ENCODE results near the gene PLSCR4.
"Not testable (repeated sequence)": the region's sequence is repeated elsewhere in the genome, so short reads cannot be mapped to it uniquely, and the experiment has no call there.

PLSCR4 gene, protein sequence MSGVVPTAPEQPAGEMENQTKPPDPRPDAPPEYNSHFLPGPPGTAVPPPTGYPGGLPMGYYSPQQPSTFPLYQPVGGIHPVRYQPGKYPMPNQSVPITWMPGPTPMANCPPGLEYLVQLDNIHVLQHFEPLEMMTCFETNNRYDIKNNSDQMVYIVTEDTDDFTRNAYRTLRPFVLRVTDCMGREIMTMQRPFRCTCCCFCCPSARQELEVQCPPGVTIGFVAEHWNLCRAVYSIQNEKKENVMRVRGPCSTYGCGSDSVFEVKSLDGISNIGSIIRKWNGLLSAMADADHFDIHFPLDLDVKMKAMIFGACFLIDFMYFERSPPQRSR

DNA sequence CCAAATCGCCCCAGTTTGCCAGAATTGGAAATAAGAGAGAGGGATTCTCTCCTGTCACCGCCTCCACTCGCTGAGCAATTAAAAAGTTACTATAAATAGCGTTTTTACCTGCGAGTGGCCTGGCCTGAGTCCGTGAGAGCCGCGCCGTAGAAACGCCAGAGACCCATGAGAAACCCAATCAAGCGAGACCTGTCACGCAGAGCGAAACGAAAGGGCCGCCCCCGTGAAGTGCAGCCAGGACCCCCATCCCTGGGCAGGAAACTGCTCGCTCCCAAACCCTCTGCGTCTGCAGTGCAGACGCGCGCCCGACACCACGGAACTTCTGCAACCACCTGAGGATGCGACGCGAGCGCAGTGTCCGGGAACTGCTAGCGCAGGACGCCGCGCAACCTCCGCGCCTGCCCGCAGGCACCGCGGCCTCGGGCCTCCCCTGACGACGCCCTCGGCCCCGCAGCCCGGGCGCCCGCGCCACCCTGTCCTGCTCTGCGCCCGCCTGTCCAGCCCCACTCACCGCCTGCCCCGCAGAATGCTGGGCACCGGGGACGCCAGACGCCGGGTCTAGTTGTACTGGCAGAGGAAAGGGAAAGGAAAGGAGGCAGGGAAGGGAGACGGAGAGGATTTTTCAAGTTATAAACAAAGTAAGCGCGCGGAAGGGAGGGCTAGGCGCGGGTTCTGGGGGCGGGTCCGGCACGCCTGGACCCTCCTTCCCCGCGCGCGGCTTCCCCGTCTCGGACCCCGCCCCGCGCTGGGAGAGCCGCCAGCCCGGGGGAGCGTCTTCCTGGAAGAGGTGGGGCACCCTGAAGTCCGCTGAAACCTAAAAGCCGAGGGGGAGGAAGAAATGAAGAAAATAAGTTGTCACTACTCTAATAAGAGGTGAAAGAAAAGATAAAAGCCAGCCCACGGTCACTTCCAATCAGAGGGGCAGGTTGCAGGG is at the start of gene PLSCR4:
PLSCR4 (minus strand) TSS at position 657 of the 934 bp plus-strand sequence. CDS start 29,034 bp downstream, outside the sequence.
- DNase-seq = no peak

DNA sequence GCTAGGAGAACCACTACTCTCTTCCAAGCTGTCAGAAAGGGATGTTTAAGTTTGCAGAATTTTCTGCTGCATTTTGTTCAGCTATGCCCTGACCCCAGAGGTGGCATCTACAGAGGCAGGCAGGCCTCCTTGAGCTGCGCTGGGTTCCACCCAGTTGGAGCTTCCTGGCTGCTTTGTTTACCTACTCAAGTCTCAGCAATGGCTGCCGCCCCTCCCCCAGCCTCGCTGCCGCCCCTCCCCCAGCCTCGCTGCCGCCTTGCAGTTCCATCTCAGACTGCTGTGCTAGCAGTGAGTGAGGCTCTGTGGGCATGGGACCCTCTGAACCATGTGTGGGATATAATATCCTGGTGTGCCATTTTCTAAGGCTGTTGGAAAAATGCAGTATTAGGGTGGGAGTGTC is 42.5 kb upstream of the PLSCR4 start:
- DNase-seq = not testable (repeated sequence)

DNA sequence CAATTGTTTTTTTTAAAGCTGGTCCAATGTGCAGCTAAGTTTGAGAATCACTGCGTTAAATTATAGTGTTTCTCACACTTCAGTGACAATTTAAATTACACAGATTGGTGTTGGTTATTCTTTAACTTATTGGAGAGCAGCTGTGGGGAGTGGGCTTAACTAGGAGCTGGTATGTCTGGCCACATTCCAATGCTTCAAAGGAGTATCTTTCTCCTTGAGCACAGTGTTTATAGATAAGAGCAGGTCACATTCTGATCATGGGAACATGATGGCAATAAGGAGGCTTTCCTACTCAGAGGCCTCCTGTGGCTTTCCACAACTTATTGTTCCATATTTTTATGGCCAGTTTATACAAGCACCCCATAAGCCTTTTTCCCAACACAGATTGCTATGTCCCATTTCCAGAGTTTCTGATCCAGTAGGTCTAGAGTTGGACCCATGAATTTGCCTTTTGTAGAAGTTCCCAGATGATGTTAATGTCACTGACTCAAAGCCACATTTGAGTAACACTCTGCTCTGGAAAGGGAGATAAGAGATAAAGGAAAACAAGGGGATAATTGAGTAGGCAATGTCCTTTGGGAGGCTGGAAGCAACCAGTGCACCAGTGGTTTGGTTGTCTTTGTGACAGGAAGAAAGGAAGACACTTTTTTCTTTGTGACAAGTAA is 33.0 kb upstream of the PLSCR4 start:
- no peak for DNase-seq

DNA sequence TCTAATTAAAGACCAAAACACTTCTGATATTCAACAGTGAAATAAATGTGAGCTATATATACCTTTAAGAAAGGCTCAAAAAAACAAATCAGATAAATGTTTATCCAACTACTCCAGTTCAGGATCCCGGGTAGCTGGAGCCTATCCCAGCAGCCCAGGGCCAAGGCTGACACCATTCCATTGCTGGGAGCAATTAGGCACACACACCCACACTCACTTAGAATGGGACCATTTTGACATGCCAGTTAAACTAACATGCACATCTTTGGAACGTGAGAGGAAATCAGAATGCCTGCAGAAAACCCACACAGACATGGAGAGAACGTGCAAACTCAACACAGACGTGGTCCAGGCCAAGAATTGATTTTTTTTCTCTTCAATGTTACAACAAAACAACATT is 30.0 kb upstream of the PLSCR4 start:
- DNase-seq = no peak

DNA sequence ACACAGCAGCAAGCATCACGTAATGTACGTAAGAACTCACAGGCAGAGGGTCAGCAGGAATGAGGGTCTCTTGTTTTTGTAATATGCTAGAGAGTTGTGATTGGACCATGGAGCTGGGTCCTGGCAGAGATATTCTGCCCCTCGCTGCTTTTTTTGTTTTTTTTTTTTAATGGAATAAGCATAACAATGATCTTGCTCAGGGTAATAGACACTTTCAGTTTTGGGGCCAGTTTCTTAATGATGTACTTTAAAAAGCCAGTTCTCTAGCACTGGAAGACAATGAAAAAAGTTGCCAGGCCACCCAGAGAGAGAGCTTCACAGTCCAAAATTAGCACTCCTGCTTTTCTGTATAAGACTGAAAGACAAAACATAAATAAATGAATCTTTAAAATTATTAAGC is 29.0 kb upstream of the PLSCR4 start:
- no peak for DNase-seq

DNA sequence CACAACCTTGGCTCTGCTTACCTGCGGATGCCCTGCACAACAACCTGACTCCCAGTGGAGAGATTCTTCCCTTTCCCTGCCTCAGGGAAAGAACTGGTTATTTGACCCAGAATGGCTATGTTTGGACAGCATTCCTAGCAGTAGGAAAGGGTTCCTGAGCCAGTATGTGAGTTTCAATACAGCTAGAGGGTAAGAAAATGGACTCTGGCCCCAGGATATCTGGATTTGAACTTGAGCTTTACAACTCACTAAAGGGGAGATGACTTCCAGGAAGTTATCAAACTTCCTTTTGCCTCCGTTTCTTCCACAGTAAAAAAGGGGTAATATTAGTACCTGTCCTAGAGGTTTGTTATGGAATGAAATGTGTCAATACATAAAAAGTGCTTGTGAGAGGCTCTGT is 28.1 kb upstream of the PLSCR4 start:
- no peak for DNase-seq

DNA sequence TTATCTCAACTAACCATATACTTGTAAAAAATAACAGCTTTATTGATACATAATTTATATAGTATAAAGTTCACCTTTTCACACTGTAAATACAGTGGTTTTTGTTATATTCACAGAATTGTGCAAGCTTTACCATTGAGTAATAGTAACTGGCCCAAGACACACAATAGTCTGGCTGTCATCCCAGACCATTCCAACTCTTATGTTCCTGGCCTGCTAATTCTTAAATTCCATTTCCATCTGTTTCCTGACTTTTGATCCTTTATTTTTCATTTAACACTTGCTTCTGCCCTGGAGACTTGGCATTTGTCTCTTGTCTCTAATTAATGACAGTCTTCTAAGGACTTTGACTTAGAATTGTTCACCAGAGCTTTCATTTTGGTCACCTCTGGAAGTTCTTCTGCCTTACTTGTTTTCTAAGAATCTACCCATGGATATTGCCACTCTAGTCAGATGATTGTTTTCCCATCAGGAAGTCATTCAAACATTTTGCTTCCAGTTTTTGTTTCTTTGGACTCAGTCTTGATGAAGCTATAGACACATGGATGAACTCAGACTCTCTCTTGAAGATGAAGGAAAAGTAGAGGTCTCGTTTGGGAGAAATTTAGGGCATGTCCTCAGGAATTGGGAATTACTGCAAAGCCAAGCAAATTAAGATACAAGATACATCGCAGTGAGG is 27.2 kb upstream of the PLSCR4 start:
- DNase-seq = peak; percentile 31

DNA sequence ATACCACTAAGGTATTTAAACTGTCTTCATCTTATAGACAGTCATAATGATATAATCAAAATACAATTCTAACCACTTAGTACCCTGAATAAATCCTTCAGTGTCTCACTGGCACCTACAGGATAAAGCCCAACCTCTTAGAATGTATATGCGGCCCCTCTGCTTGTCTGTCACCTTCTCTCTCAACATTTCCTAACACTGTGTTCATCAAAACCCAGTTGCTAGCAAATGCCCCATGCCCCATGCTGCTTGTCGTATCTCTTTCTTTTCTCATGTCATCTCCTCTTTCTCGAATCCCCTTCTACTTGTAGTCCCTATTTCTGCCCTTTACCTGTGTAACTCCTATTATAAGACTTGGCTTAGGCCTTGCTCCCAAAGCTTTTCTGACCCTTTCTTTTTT is 24.6 kb upstream of the PLSCR4 start:
- DNase-seq = no peak

DNA sequence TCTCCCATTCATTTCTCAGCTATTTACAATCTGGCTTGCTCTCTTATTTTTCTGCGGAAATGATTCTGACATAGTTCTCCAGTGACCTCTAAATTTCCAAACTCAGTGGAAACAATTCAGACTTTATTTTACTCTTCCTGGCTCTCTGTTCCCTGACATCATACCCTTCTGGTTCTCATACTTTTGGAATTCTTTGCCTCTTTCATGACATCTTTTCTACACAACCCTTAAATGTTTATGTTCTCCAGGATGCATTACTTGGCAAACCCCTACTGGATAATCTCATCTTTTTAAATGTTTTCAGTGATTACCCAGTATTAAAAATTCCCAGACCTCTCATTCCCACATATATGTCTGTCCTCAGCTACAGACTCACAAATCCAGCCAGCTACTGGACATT is 23.9 kb upstream of the PLSCR4 start:
- DNase-seq = peak; percentile 72

DNA sequence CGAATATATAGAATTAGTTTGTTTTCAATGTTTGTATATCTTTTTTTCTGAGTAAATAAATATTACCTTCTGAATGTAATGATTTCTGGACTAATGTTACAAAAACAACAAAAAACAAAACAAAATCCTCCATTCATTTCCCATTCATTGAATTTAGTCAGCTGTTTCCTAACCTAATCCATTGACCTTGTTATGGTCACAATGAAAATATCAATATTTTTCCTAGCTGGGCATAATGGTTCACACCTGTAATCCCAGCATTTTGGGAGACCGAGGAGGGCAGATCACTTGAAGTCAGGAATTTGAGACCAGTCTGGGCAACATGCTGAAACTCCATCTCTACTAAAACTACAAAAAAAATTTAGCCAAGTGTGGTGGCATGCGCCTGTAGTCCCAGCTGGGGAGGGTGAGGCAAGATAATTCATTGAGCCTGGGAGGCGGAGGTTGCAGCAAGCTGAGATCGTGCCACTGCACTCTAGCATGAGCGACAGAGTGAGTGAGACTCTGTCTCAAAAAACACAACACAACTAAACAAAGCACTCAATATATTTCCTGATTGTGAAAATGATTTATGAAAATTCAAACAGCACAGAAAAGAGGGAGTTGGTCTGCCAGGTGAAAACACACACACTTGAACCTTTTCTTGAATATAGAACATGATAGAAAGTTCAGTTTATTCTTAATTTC is 23.0 kb upstream of the PLSCR4 start:
- no peak for DNase-seq

DNA sequence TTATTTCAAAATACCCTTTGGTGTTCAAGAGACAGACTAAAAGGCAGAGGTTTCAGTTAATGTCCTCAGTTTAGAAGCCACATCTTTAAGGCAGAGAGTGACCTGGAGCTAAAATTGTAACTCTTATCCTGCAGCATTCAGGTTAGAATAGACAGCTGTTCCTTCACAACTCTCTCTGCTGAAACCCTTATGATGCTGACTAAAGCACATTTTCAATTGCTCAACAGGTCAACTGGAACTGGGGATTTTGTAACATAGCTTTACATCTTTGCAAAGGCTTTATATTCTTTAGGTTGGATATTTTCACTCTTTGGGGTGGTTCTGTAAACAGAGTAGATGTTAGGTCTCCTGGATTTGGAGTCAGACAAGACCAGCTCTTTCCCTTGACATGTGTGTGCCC is 20.3 kb upstream of the PLSCR4 start:
- no peak for DNase-seq

DNA sequence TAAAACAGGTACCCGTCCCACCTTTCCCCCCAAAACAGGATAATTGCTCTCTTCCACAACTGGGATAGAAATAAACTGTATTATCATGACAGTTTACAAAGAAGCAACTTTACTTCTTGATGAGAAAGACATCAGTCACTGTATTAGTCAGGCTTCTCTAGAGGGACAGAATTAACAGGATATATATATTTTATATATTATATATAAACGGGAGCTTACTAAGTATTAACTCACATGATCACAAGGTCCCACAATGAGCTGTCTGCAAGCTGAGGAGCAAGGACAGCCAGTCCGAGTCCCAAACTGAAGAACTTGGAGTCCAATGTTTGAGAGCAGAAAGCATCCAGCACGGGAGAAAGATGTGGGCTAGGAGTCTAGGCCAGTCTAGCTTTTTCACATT is 18.4 kb upstream of the PLSCR4 start:
- no peak for DNase-seq

DNA sequence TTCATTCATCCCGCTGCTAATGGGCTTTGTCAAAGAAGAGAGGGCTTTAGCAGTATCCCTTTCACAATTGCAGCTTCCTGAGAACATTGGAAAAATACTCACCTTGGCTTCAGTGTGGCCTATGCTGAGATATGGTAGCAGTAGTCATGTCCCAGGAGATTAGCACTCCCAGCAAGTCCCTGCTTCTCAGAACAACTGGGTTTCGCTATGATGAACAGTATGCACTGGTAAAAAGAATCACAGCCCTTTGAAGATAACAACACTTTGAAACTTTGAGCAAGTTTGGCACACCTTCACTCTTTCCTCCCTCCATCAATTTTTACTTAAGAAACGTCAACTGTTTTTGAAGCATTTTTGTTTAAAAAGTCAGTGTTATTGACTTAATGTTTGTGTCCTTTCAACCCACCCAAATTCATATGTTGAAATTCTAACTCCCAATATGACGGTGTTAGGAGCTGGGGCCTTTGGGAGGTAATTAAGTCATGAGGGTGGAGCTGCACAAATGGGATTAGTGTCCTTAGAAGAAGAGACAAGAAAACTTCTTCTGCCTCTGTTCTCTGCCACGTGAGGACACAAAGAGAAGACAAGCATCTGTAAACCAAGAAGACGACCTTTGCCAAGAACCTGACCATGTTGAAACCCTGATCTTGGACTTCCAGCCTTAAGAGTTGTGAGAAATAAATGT is 17.8 kb upstream of the PLSCR4 start:
- no peak for DNase-seq

DNA sequence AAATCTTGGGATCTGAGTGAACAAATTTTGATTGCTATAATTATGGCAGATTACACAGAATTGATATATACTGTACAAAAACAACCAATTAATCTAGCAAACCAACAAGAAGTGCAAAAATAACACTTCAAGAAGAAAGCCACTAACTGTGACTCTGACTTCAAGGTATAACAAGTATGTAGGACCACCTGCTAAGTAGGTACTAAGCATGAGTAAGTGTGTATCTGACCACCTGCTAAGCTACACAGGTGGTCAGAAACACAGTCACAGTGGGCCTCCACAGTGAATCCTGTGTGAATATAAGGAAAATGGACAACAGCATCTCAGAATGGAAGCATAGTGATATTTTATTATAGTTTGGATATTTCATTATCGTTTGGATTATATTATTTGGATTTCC is 14.8 kb upstream of the PLSCR4 start:
- no peak for DNase-seq

DNA sequence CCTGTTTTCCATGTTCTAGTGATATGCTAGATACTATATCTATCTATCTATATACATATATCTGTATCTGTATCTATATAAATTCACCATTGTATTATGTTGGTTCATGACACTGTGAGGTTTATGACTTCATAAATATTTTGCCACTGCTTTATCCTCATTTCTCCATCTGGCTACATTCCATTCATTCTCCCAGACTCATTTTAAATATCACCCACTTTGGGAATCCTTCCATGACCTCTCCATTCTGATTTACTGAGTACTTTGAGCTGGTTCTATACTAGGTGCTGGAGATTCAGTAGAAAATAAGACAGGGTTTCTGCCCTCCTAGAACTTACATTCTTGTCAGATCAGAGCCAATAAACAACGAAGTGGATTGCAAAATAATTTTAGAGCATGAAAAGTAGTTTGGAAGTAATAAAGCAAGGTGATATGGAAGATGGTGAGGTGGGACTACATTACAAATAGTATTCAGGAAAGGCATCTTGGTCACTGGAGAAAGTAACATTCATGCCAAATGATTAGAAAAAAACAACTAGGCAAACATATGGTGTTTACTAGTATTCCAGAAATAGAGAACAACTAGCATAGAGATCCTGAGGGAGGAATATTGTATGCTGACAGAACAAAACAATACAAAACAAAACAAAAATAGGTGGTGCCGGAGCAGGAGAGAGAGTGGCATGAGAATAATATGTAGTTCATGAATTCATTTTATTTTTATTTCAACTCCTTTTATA is 11.6 kb upstream of the PLSCR4 start:
- no peak for DNase-seq

DNA sequence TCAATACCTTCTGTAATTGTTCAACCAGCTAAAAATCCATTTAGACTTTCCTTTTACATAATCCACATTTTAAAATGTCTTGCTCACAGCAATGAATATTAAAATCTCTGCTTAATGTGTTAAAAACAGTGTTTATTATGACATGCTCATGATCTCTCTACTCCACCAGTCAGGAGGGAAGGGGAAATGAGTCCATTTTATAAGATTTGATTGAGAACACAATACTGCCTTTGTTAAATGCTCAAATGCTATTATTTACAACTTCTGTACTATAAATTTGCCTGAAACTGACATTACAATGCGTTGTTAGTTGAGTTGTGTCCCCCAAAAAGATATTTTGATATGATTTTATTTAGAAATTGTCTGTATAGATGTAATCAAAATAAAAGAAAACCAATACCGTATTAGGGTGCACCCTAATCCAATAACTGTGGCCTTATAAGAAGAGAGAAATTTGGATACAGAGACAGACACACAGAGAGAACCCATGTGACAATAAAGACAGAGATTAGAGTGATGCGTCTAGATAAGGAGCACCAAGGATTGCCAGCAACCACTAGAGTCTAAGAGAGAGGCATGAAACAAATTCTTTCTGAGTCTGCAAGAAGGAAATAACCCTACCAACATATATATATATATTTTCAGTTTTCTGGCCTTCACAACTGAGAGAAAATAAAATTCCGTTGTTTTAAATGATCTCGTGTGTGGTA is 9.1 kb upstream of the PLSCR4 start:
- DNase-seq = no peak

DNA sequence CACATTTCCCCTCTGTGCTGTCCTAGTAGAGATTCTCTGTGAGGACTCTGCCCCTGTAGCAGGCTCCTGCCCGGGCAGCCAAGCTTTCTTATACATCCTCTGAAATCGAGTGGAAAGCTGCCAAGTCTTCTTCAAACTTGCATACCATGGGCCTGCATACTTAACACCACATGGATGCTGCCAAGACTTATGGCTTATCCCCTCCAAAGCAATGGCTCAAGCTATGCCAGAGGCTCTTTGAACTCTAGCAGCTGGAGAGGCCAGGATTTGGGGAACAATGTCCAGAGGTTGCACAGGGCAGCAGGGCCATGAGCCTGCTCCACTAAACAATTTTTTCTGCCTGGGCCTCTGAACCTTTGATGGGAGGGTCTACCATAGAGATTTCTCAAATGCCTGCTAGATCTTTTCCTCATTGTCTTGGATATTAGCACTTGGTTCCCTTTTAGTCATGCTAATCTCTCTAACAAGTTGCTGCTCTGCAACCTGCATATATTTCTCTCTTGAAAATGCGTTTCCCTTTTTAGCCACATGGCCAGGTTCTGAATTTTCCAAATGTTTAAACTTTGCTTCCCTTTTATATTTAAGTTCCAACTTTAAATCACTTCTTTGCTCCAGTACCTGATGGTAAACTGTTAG is 6.1 kb upstream of the PLSCR4 start:
- DNase-seq = no peak

DNA sequence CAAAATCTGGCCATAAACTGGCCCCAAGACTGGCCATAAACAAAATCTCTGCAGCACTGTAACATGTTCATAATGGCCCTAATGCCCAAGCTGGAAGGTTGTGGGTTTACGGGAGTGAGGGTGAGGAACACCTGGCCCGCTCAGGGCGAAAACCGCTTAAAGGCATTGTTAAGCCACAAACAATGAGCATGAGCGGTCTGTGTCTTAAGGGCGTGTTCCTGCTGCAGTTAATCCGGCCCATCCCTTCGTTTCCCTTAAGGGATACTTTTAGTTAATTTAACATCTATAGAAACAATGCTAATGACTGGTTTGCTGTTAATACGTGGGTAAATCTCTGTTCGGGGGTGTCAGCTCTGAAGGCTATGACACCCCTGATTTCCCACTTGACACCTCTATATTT is 1.5 kb upstream of the PLSCR4 start:
- DNase-seq = not testable (repeated sequence)

DNA sequence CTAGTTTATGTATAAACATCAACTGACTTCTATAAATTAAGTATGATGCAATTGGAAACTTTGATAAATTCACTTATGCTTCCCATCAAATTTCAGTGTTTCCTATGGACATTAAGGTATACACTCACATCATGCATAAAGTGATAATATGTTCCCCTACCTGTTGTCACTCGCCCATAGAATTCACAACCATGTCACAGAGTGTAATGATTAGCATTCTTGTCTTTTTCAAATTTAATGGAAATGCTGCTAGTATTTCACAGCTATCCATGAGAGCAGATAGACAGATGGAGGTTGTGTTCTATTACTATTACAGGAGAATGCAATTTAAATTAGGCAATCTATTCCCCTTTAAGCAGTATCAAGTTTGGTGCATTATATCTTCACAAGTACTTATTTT is 984 bp downstream of the PLSCR4 start:
- DNase-seq = no peak

DNA sequence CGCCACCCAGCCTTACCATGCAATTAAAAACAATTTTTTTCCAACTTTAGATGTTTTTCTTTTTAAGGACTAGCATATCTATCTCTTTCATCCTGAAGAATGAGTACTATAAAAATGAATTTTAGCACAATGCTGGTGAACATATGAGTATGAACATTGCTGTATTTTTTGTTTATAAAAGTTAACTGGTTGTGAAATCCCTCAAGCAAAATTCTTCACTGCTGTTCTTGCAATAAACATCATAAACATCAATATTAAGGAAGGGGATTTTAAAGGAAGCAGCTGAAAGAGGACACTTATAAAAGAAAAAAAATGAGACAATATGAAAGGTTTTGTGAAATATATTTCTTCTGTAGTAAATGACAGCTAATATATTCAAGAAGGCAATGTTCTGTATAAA is 3.0 kb downstream of the PLSCR4 start:
- DNase-seq = no peak

All from amniotic stem cell (primary cell).